ENCODE results near the gene C1QTNF1. TPM values are rescaled to one million over a fixed set of nuclear protein-coding genes. Genes with fewer than 3 reads are reported as not detected.

The C1QTNF1 gene
- total and polyA plus RNA-seq, 2 donors (not counting 3 experiments of a cell fraction or from before 2014, with no cell fraction given), result 2.5 to 4.0 TPM

- POLR2A ChIA-PET, result interaction anchor here (0.6 kb wide), 1 partner anchor 72 kb away, joined by 3 read pairs; no protein-coding TSS in a partner anchor
Observed at GRCh38 chr17:79075446-79075750, 51.4 kb downstream of the C1QTNF1 start.

DNA sequence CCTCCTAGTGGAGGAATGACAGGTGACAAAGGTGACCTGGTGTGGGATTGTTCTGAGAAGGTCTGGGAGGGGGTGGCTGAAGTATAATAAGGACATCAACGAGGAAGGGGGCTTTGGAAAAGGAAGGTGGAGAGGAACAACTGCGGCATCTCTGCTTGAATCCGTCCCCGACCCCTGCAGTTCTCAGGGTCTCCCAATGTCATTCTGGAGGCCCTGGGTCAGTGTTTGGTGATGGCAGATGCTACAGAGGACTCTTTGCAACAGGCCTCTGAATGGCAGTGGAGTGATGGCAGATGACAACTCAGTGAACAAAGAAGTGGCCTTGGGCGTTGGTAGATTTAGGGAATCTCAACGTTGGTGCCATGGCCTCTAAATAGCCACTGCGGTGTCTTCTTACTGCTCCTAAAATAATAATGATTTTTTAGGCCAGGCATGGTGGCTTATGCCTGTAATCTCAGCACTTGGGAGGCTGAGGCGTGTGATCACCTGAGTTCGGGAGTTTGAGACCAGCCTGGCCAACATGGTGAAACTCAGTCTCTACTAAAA, 52.0 kb downstream of the C1QTNF1 start:
- no peak overlapping the region for H3K27ac ChIP-seq (ENCODE audit: insufficient read depth, low read depth, low read length)
- ChIA-PET CTCF (interaction anchor here (1.0 to 6.5 kb wide), 4 partner anchors 9 to 316 kb away, joined by 3 to 46 read pairs (median 14); no protein-coding TSS in a partner anchor), POLR2A (no interaction called here)
- TF ChIP-seq JUN (IDR thresholded peaks at IDR 0.05; ENCODE audit: borderline replicate concordance, insufficient read depth, insufficient read length, low read depth) (no peak), FOS (IDR thresholded peaks at IDR 0.05; ENCODE audit: borderline replicate concordance, insufficient read depth, low read length) (no peak)
- H3K79me2 ChIP-seq (ENCODE audit: control insufficient read depth, insufficient read depth, low read length), result no peaks in the 10 kb centered on the region
- H2AFZ ChIP-seq (ENCODE audit: low read depth, low read length), result no peak overlapping the region
- DNase-seq (ENCODE audit: low read depth, low spot score), result no peak
- peak overlapping the region in 1 of 3 experiments; percentile 71 for H3K4me3 ChIP-seq (replicated peaks in 1 of 3; ENCODE audit: insufficient read depth in 1 of 3, low read depth in 1 of 3, low read length in 3 of 3)
- dilution Hi-C loops (cut with MboI; ENCODE audit: extremely low pct_ligation_motif_present, low sequenced_read_pairs), result no loop called here
- H3K9me3 ChIP-seq (replicated peaks; ENCODE audit: control insufficient read depth, insufficient read depth, low read length), result no peaks in the 10 kb centered on the region
- no TSS peak for BruUV-seq (replicated peaks)
- no peaks in the 10 kb centered on the region for H3K9me1 ChIP-seq (replicated peaks; ENCODE audit: control insufficient read depth, extremely low read depth, insufficient read depth, low read length)
- H3K4me1 ChIP-seq (ENCODE audit: control insufficient read depth, extremely low read depth, insufficient read depth, low read length), result peaks cover 8% of the 10 kb centered on the region
- H3K4me2 ChIP-seq (ENCODE audit: insufficient read depth, low read length), result peak overlapping the region; percentile 66
- no peaks in the 10 kb centered on the region for H3K27me3 ChIP-seq (ENCODE audit: control insufficient read depth in 2 of 2, insufficient read depth in 2 of 2, low read length in 2 of 2)
- H4K20me1 ChIP-seq (replicated peaks; ENCODE audit: control insufficient read depth, extremely low read depth, insufficient read depth, low read length), result no peaks in the 10 kb centered on the region
- intact Hi-C loops (cut with micrococcal nuclease), result loop anchor here (2.0 kb wide), 1 partner anchor 23 kb away; no protein-coding TSS in a partner anchor
- peaks cover 0 to 16% of the 10 kb centered on the region in 2 experiments for H3K36me3 ChIP-seq (ENCODE audit: control insufficient read depth in 2 of 2, extremely low read depth in 1 of 2, insufficient read depth in 2 of 2, low read length in 2 of 2)
- peak overlapping the region; percentile 64 for H3K9ac ChIP-seq (replicated peaks; ENCODE audit: extremely low read depth, insufficient read depth, low read length)
- FAIRE-seq, result no peak

More at GRCh38 chr17:79075446-79075750, 51.4 kb downstream of the C1QTNF1 start:
- H2AFZ ChIP-seq (ENCODE audit: low read depth, low read length), result peak overlapping the region; percentile 64
- DNase-seq (ENCODE audit: low read depth, low spot score) (peak; percentile 21), FAIRE-seq (no peak)
- CTCF ChIA-PET, result interaction anchor here (1.5 to 6.5 kb wide), 5 partner anchors 8 to 326 kb away, joined by 6 to 46 read pairs (median 8); no protein-coding TSS in a partner anchor
- no peak overlapping the region for H3K27ac ChIP-seq (ENCODE audit: insufficient read depth, low read depth, low read length)
- intact Hi-C loops (cut with micrococcal nuclease) (loop anchor here (2.0 kb wide), 1 partner anchor 23 kb away; no protein-coding TSS in a partner anchor), dilution Hi-C loops (cut with MboI; ENCODE audit: extremely low pct_ligation_motif_present, low sequenced_read_pairs) (no loop called here)
- H3K9me1 ChIP-seq (replicated peaks; ENCODE audit: control insufficient read depth, extremely low read depth, insufficient read depth, low read length), result no peaks in the 10 kb centered on the region
- BruUV-seq (replicated peaks), result no TSS peak
- no peaks in the 10 kb centered on the region for H3K9me3 ChIP-seq (replicated peaks; ENCODE audit: control insufficient read depth, insufficient read depth, low read length)
- peaks cover 0 to 11% of the 10 kb centered on the region in 2 experiments for H3K36me3 ChIP-seq (ENCODE audit: control insufficient read depth in 2 of 2, extremely low read depth in 1 of 2, insufficient read depth in 2 of 2, low read length in 2 of 2)
- H3K4me2 ChIP-seq (ENCODE audit: insufficient read depth, low read length), result peak overlapping the region; percentile 66
- H3K9ac ChIP-seq (replicated peaks; ENCODE audit: extremely low read depth, insufficient read depth, low read length), result peak overlapping the region; percentile 64
- H3K4me3 ChIP-seq (replicated peaks in 1 of 3; ENCODE audit: insufficient read depth in 1 of 3, low read depth in 1 of 3, low read length in 3 of 3), result peak overlapping the region; percentile 48 to 76 (median 71)
- H3K4me1 ChIP-seq (ENCODE audit: control insufficient read depth, extremely low read depth, insufficient read depth, low read length), result peaks cover 8% of the 10 kb centered on the region
- no peaks in the 10 kb centered on the region for H3K79me2 ChIP-seq (ENCODE audit: control insufficient read depth, insufficient read depth, low read length)
- no peaks in the 10 kb centered on the region for H4K20me1 ChIP-seq (replicated peaks; ENCODE audit: control insufficient read depth, extremely low read depth, insufficient read depth, low read length)
- TF ChIP-seq POLR2AphosphoS5 (IDR thresholded peaks at IDR 0.05; ENCODE audit: insufficient read depth, low read depth, low read length) (no peak), POLR2A (IDR thresholded peaks at IDR 0.05; ENCODE audit: low read depth, low read length) (no peak), MYC (IDR thresholded peaks at IDR 0.05; ENCODE audit: low read depth, low read length) (no peak), MAX (IDR thresholded peaks at IDR 0.05; ENCODE audit: insufficient read depth, insufficient read length) (no peak), EZH2 (IDR thresholded peaks at IDR 0.05; ENCODE audit: borderline replicate concordance, low read depth, low read length, severe bottlenecking) (no peak), JUN (IDR thresholded peaks at IDR 0.05; ENCODE audit: borderline replicate concordance, insufficient read depth, insufficient read length, low read depth) (no peak)
- H3K27me3 ChIP-seq (ENCODE audit: control insufficient read depth in 2 of 2, insufficient read depth in 2 of 2, low read length in 2 of 2), result peaks cover 0 to under 1% of the 10 kb centered on the region in 2 experiments
